Measurements from ENCODE around the gene FUOM. TPM values are rescaled to one million over a fixed set of nuclear protein-coding genes. Genes with fewer than 3 reads are reported as not detected.

Gene FUOM
- polyA plus RNA-seq, 3 donors: 13.3 to 19.7 (median 17.2) TPM

- no peak for DNase-seq (ENCODE audit: low read depth in 3 of 3, low spot score in 2 of 3)
Measured at GRCh38 chr10:133353988-133354605, 3.7 kb downstream of the FUOM start.

DNA sequence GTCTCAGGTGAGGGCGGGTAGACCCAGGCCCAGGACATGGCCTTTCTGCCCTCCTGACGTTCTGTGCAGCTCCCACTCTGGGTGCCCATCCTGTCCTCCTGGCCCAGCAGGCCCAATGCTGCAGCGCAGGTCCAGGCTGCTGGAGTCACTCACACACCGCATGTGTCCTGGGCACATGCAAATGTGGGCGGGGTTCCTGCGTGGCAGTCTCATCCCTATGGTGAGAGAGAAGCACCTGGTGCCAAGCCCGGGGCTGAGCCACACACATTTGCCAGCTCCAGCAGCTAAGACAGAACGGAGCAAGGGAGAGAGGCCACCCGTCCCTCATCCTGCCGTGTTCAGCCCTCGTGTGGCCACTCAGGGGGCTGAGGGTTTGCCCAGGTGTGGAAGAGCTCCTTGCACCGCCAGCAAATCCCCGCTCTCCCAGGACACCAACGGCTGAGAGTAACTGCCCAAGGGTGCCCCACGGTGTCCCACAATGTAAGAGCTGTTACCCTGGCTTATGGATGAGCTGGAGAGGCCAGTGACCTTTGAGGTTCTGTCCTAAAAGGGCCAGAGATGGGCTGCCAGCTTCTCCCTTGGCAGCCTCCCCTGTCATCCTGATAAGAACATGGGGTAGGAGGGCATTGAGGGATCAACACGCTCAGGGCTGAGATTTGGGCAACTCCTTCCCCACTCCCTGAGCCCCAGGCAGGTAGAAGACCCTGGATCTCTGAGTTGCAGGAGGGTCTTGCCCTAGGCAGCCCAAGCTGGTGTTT lies 4.4 kb downstream of the FUOM start:
- no peak for DNase-seq (ENCODE audit: low read depth in 3 of 3, low spot score in 2 of 3)

GRCh38 chr10:133351408-133352318 lies 6.2 kb downstream of the FUOM start:
- no peak for DNase-seq (ENCODE audit: low read depth in 3 of 3, low spot score in 2 of 3)

- DNase-seq (ENCODE audit: low read depth in 3 of 3, low spot score in 2 of 3): no peak
Measured at GRCh38 chr10:133350950-133351329, 6.9 kb downstream of the FUOM start.

- no peak for DNase-seq (ENCODE audit: low read depth in 3 of 3, low spot score in 2 of 3)
Measured at GRCh38 chr10:133350283-133350949, 7.4 kb downstream of the FUOM start.

DNA sequence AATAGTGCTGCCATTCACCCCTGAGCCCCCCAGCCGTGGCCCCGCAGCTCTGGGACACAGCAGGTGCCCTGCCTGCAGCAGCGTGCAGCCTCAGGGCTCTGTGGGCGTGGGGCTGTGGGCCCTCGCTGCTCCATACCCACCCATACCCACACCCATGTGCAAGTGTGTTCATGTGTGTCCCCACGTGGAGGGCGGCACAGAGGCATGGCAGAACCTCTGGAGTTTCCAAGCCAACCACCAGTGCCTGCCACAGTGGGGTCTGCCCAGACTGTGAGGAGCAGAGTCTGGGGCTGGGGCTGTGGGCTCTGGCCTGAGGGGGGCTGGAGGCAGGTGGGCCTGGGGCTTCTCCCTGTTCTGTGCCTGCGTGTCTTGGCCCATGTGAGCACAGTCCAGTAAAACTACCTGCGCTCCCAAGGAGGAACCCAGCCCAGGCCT lies 8.2 kb downstream of the FUOM start:
- DNase-seq (ENCODE audit: low read depth in 3 of 3, low spot score in 2 of 3): no peak

- no peak for DNase-seq (ENCODE audit: low read depth in 3 of 3, low spot score in 2 of 3)
Measured at GRCh38 chr10:133349160-133349568, 8.7 kb downstream of the FUOM start.

DNA sequence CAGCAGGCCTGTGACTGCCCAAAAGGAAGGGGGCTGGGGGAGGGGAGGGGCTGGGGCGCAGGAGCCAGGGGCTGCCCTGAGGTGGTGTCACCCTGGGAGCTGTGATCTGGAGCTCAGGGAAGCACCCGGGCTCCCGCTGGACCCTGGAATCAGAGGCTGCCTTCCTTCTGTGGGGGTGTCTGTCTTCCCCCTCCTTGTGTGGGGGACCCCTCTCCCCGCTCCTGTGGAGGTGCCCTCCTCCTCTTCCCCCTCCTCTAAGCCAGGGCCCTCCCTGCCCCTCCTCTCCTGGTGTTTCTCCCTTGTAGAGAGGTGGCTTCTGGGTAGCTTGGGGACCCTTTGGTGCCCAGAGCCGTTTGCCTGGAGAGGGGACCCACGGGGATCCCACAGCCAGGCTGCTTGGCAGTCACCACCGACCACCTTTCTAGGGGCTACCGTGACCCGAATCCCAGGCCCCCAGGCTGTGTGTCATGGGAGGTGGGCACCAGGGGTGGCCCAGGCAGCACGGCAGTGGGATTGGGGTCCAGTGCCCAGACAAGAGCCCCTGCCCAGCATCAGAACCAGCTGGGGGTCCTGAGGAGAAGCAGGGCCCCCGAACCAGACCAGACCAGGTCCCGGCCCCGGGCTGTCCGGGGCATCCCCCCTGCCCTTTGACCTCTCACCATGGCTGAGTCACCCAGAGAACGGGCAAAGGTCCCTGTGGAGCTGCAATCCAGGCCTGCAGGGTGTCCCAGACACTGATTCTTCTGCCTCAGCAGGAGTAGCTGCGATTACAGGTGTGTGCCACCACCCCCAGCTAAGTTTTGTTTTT lies 9.9 kb downstream of the FUOM start:
- no peak for DNase-seq (ENCODE audit: low read depth in 3 of 3, low spot score in 2 of 3)

- no peak for DNase-seq (ENCODE audit: low read depth in 3 of 3, low spot score in 2 of 3)
Measured at GRCh38 chr10:133346413-133346812, 11.4 kb downstream of the FUOM start.

DNA sequence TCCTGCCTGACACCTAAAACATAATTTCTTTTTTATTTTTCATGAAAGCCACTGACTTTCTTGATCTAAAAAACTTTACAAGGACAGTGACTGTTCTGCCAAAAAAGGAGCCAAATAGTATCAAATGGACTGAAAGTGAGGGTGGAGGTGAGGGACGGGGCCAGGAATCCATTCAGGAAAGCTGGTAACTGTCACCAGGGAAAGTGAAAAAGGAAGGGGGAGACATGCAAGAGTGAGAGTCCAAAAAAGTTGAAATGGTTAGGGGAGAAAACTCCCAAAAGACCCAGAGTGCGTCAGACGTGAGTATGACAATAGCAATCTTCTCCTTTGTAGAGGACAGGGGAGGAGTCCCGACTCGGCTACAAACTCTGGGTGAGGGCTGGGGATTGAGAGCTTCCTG lies 13.6 kb downstream of the FUOM start:
- DNase-seq (ENCODE audit: low read depth in 3 of 3, low spot score in 2 of 3): no peak

DNA sequence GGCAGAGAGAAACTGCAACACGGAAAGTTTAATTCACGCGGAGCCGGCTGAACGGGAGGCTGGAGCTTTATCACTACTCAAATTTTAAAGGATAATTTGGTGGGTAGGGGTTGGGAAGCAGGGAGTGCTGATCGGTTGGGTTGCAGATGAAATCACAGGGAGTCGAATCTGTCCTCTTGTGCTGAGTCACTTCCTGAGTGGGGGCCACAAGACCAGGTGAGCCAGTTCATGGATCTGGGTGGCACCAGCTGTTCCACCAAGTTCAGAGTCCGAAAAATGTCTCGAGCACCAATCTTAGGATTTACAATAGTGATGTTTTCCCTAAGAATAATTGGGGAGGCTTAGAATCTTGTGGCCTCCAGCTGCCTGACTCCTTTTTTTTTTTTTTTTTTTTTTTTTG lies 14.3 kb downstream of the FUOM start:
- no peak for DNase-seq (ENCODE audit: low read depth in 3 of 3, low spot score in 2 of 3)

GRCh38 chr10:133342942-133343341 lies 14.9 kb downstream of the FUOM start:
- DNase-seq (ENCODE audit: low read depth in 3 of 3, low spot score in 2 of 3): no peak

- no peak for DNase-seq (ENCODE audit: low read depth in 3 of 3, low spot score in 2 of 3)
Measured at GRCh38 chr10:133341983-133342382, 15.8 kb downstream of the FUOM start.

GRCh38 chr10:133339708-133340380 lies 18.0 kb downstream of the FUOM start:
- DNase-seq (ENCODE audit: low read depth in 3 of 3, low spot score in 2 of 3): no peak

GRCh38 chr10:133338080-133339071 lies 19.4 kb downstream of the FUOM start:
- no peak for DNase-seq (ENCODE audit: low read depth in 3 of 3, low spot score in 2 of 3)

- no peak for DNase-seq (ENCODE audit: low read depth in 3 of 3, low spot score in 2 of 3)
Measured at GRCh38 chr10:133337370-133337725, 20.5 kb downstream of the FUOM start.

DNA sequence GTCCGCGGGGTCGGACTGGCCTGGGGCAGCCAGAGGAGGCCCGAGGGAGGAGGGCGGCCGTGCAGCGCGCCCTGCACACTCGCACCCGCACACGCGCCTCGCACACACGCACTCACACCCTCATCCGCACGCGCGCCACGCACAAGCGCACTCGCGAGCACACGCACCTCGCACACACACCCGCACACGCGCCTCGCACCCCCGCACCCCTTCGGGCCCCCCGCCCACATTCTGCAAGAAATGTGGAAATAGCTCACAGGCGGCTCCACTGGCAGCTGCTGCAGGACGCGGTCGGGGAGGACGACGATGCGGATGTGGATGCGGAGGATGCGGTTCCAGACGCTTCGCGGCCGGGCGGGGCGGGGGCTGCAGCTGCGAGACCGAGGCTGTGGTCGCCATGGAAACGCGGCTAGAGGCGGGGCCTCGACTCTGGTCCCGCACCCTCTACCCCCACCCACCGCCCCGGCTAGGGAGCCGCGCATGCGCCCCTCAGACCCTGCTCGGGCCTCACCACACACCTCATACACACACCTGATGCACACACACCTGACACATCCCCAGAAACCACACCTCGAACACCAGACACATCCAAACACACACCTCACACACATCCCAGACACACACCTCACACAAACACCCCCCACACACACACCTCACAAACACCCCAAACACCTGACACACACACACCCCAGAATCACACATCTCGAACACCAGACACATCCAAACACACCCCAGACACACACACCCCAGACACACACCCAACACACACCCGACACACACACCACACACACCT lies 21.0 kb downstream of the FUOM start, which contains the start of gene CALY:
Gene CALY, minus strand, starts transcription at position 320 of the 793 bp plus-strand sequence. CDS start 7,907 bp downstream, outside the sequence.
- no peak for DNase-seq (ENCODE audit: low read depth in 3 of 3, low spot score in 2 of 3)
